Loucy (cell line): ENCODE measurements around the gene EIF3F.

Experiments used
- H2AFZ ChIP-seq: fragments of 200-600 bp; sonication (generic); 2 replicates; pipeline ENCODE4 v1.6.0; 2016; ENCODE audit warnings: antibody characterized with exemption, mild to moderate bottlenecking, low read length, moderate library complexity
- H3F3A ChIP-seq: fragments of 200-600 bp; 2 replicates; pipeline ENCODE4 v1.6.0; 2016; ENCODE audit warnings: antibody characterized with exemption, low read depth, mild to moderate bottlenecking
- H3K27me3 ChIP-seq: fragments of 200-600 bp; sonication (generic); 2 replicates; pipeline ENCODE4 v1.6.1; 2014; ENCODE audit warnings: low read length, mild to moderate bottlenecking; ENCODE audit not compliant: insufficient read depth, poor library complexity, severe bottlenecking
- H3K36me3 ChIP-seq: fragments of 200-600 bp; sonication (generic); 2 replicates; pipeline ENCODE4 v1.6.1; 2016; ENCODE audit warnings: low read length; ENCODE audit not compliant: insufficient read depth
- H3K4me1 ChIP-seq: fragments of 200-600 bp; sonication (generic); 2 replicates; pipeline ENCODE4 v1.5.1; 2014; ENCODE audit warnings: low read length, mild to moderate bottlenecking; ENCODE audit not compliant: insufficient read depth, poor library complexity, severe bottlenecking
- H3K4me2 ChIP-seq: fragments of 200-600 bp; sonication (generic); 2 replicates; pipeline ENCODE4 v1.6.0; 2014; ENCODE audit warnings: antibody characterized with exemption, low read length, low read depth, mild to moderate bottlenecking; ENCODE audit not compliant: poor library complexity, severe bottlenecking
- H3K4me3 ChIP-seq: fragments of 200-600 bp; sonication (generic); 2 replicates; pipeline ENCODE4 v1.5.1; 2014; ENCODE audit warnings: low read length, mild to moderate bottlenecking, mixed read lengths; ENCODE audit not compliant: poor library complexity, severe bottlenecking
- H3K79me2 ChIP-seq: fragments of 200-600 bp; sonication (generic); 2 replicates; pipeline ENCODE4 v1.6.1; 2014; ENCODE audit warnings: low read length; ENCODE audit not compliant: insufficient read depth
- H3K9ac ChIP-seq: fragments of 200-600 bp; sonication (generic); 2 replicates; pipeline ENCODE4 v1.6.0; 2014; ENCODE audit warnings: mild to moderate bottlenecking, low read depth, low read length, moderate library complexity; ENCODE audit not compliant: poor library complexity, severe bottlenecking
- H3K9me2 ChIP-seq: fragments of 200-600 bp; sonication (generic); replicated peaks from 2 replicates; pipeline ENCODE4 v1.6.1; 2016; ENCODE audit warnings: low read depth, low read length, mixed read lengths
- H3K9me3 ChIP-seq: fragments of 200-600 bp; sonication (generic); 2 replicates; pipeline ENCODE4 v1.6.1; 2014; ENCODE audit warnings: mild to moderate bottlenecking, antibody characterized with exemption, low read length, low read depth; ENCODE audit not compliant: insufficient read depth
- H4K20me1 ChIP-seq: fragments of 200-600 bp; sonication (generic); 2 replicates; pipeline ENCODE4 v1.6.0; 2014; ENCODE audit warnings: antibody characterized with exemption, low read length, mild to moderate bottlenecking; ENCODE audit not compliant: insufficient read depth, poor library complexity, severe bottlenecking
- EZH2phosphoT487 ChIP-seq: fragments of 200-600 bp; IDR thresholded peaks from 2 replicates; pipeline ENCODE4 v1.6.1; 2018; ENCODE audit warnings: antibody characterized with exemption, mild to moderate bottlenecking, moderate library complexity, borderline replicate concordance
- TF ChIP-seq, protein P1 (sequence below): fragments of 200-600 bp; sonication (generic); conservative IDR thresholded peaks from 2 replicates; pipeline ENCODE4 v1.5.1; 2014; ENCODE audit warnings: mild to moderate bottlenecking, antibody characterized with exemption, low read length

Gene EIF3F

DNA sequence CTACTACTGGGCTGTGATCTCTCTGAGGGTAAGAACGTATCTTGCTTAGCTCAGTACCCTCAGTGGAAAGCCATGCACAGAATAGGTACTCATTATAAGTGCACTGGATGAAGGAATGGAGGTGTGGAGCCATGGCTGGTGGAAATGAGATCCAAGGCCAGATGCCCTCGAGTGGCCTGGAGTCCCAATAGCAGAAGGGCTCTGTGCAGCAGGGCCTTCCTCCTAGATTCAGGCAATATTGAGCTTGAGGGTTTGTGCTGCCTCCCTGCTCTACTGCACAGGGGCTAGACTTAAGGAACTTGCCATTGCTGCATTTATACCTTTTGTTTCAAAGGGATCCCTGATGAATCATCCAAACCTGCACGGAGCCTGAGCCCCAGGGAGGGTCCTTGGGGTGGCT is 60.2 kb downstream of the EIF3F start:
- Histone ChIP-seq H2AFZ (no peak overlapping the region), H3K27me3 (no peaks in the 10 kb centered on the region), H4K20me1 (no peaks in the 10 kb centered on the region), H3K4me3 (no peak overlapping the region), H3K79me2 (no peaks in the 10 kb centered on the region), H3K4me1 (no peaks in the 10 kb centered on the region), H3K9me2 (no peaks in the 10 kb centered on the region), H3K36me3 (no peaks in the 10 kb centered on the region), H3K9me3 (no peaks in the 10 kb centered on the region), H3F3A (no peaks in the 10 kb centered on the region), H3K9ac (no peak overlapping the region), H3K4me2 (no peak overlapping the region)
- no peak for TF ChIP-seq EZH2phosphoT487
- TF ChIP-seq, protein P1, sequence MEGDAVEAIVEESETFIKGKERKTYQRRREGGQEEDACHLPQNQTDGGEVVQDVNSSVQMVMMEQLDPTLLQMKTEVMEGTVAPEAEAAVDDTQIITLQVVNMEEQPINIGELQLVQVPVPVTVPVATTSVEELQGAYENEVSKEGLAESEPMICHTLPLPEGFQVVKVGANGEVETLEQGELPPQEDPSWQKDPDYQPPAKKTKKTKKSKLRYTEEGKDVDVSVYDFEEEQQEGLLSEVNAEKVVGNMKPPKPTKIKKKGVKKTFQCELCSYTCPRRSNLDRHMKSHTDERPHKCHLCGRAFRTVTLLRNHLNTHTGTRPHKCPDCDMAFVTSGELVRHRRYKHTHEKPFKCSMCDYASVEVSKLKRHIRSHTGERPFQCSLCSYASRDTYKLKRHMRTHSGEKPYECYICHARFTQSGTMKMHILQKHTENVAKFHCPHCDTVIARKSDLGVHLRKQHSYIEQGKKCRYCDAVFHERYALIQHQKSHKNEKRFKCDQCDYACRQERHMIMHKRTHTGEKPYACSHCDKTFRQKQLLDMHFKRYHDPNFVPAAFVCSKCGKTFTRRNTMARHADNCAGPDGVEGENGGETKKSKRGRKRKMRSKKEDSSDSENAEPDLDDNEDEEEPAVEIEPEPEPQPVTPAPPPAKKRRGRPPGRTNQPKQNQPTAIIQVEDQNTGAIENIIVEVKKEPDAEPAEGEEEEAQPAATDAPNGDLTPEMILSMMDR: no peak

DNA sequence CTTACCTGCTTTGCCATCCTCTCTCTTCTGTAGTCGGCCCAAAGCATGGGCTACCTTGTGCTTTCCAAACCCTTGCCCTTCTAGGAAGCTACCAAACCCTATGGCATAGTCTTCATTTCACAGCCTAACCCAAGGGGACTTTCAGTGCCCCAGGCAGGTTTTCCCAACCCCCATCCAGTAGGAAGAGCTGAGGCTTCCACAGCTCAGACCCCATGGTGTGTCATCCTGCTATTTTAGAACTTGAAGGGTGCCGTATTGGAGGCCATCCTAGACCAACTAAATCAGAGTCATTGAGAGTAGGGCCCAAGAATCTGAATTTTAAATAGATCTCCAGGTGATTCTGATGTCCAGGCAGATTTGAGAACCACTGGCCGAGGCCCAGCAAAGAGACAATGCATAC is 61.9 kb downstream of the EIF3F start:
- H3K79me2 ChIP-seq: no peaks in the 10 kb centered on the region
- H2AFZ ChIP-seq: no peak overlapping the region
- no peaks in the 10 kb centered on the region for H3K4me1 ChIP-seq
- no peak for TF ChIP-seq EZH2phosphoT487
- TF ChIP-seq, protein P1: no peak
- no peaks in the 10 kb centered on the region for H3K9me2 ChIP-seq
- H3K27me3 ChIP-seq: no peaks in the 10 kb centered on the region
- no peak overlapping the region for H3K4me2 ChIP-seq
- no peaks in the 10 kb centered on the region for H3K36me3 ChIP-seq
- no peaks in the 10 kb centered on the region for H3F3A ChIP-seq
- no peak overlapping the region for H3K9ac ChIP-seq
- H4K20me1 ChIP-seq: no peaks in the 10 kb centered on the region
- no peaks in the 10 kb centered on the region for H3K9me3 ChIP-seq
- H3K4me3 ChIP-seq: no peak overlapping the region
